Measurements from ENCODE around the gene FAM107B.

FAM107B gene

DNA sequence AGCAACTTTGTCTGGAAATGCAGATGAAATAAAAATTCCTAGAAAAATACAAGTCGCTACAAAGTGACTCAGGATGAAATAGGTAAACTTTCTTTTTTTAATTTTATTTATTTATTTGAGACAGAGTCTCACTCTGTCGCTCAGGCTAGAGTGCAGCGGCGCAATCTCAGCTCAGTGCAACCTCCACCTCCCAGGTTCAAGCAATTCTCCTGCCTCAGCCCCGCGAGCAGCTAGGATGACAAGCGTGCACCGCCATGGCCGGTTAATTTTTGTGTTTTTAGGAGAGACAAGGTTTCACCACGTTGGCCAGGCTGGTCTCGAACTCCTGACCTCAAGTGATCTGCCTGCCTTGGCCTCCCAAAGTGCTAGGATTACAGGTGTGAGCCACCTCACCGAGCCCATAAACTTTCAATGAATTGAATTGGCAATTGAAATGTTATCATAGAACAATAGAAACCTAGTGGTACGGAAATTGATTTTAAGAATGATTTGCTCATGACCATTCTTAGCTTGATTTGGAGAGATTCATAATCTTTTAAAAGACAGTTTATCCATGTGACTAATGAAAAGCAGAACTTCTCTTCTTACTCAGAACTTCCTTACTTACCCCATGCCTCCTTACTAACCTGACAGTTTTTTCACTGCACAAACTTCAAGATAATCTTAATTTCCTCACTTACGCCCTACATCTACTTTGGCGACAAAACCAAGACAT is 161.7 kb downstream of the FAM107B start:
- TF ChIP-seq FOXP2 (optimal IDR thresholded peaks at IDR 0.05; ENCODE audit: borderline replicate concordance, extremely low read depth, extremely low read length, insufficient read depth): no peak
- TF ChIP-seq, protein P1, sequence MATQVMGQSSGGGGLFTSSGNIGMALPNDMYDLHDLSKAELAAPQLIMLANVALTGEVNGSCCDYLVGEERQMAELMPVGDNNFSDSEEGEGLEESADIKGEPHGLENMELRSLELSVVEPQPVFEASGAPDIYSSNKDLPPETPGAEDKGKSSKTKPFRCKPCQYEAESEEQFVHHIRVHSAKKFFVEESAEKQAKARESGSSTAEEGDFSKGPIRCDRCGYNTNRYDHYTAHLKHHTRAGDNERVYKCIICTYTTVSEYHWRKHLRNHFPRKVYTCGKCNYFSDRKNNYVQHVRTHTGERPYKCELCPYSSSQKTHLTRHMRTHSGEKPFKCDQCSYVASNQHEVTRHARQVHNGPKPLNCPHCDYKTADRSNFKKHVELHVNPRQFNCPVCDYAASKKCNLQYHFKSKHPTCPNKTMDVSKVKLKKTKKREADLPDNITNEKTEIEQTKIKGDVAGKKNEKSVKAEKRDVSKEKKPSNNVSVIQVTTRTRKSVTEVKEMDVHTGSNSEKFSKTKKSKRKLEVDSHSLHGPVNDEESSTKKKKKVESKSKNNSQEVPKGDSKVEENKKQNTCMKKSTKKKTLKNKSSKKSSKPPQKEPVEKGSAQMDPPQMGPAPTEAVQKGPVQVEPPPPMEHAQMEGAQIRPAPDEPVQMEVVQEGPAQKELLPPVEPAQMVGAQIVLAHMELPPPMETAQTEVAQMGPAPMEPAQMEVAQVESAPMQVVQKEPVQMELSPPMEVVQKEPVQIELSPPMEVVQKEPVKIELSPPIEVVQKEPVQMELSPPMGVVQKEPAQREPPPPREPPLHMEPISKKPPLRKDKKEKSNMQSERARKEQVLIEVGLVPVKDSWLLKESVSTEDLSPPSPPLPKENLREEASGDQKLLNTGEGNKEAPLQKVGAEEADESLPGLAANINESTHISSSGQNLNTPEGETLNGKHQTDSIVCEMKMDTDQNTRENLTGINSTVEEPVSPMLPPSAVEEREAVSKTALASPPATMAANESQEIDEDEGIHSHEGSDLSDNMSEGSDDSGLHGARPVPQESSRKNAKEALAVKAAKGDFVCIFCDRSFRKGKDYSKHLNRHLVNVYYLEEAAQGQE (IDR thresholded peaks at IDR 0.05; ENCODE audit: insufficient read depth in 1 of 2, low read depth in 2 of 2, low read length in 2 of 2): no peak
- no peak for TF ChIP-seq TAF1 (IDR thresholded peaks at IDR 0.05; ENCODE audit: borderline replicate concordance, insufficient read depth, low read length)
- TF ChIP-seq POLR2AphosphoS5 (IDR thresholded peaks at IDR 0.05; ENCODE audit: low read depth, low read length): no peak
- no peak for TF ChIP-seq SIN3A (IDR thresholded peaks at IDR 0.05; ENCODE audit: borderline replicate concordance, insufficient read depth, low read length)

DNA sequence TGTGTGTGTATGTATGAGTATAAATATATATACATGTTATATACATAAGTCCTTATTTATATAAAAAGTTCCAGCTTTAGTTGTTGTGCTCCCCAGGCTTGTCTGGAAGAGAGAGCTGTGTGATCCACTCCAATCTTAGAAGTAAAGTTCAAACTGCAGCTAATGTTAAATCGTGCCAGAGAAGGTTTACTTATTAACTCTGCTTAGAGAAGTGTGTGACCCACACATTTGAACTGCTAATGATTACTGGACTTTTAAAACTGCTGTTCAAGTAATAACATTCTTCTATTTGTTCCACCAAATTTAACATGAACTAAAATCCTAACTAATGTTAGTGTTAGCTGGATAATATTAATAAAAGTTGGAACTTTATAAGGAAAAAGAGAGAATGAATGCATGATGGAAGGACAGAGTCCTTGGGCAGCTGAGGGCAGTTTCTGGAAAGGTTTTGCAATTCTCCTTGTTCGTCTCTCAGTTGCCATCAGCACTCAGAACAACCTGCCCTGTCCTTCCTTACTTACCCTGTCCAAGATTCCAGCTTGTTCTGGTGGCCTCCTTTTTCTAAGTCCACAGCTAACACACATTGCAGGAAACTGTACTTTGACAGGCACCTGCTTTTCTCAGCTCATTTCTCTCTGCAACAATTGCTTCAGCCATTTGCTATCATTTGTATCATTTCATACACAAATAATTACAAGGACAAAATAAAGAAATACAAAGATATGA is 162.6 kb downstream of the FAM107B start:
- no peak for TF ChIP-seq POLR2AphosphoS5 (IDR thresholded peaks at IDR 0.05; ENCODE audit: low read depth, low read length)
- no peak for TF ChIP-seq TAF1 (IDR thresholded peaks at IDR 0.05; ENCODE audit: borderline replicate concordance, insufficient read depth, low read length)
- TF ChIP-seq SIN3A (IDR thresholded peaks at IDR 0.05; ENCODE audit: borderline replicate concordance, insufficient read depth, low read length): no peak
- TF ChIP-seq FOXP2 (optimal IDR thresholded peaks at IDR 0.05; ENCODE audit: borderline replicate concordance, extremely low read depth, extremely low read length, insufficient read depth): no peak
- TF ChIP-seq, protein P1 (IDR thresholded peaks at IDR 0.05; ENCODE audit: insufficient read depth in 1 of 2, low read depth in 2 of 2, low read length in 2 of 2): no peak

DNA sequence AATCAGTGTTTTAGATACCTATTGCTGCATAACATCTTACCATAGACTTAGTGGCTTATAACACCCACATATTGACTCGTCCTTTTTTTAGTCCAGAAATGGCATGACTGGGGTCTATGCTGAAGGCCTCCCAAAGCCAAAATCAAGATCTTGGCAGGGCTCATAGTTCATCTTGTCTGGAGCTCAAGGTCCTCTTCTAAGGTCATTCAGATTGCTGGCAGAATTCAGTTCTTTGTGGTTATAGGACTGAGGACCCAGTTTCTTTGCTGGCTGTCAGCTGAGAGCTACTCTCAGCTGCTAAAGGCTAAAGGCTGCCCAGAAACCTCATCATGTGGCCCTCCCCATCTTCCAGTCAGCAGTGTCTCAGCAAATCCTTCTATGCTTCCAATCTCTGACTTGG is 165.5 kb downstream of the FAM107B start:
- TF ChIP-seq POLR2AphosphoS5 (IDR thresholded peaks at IDR 0.05; ENCODE audit: low read depth, low read length) (no peak), FOXP2 (optimal IDR thresholded peaks at IDR 0.05; ENCODE audit: borderline replicate concordance, extremely low read depth, extremely low read length, insufficient read depth) (no peak), SIN3A (IDR thresholded peaks at IDR 0.05; ENCODE audit: borderline replicate concordance, insufficient read depth, low read length) (no peak), TAF1 (IDR thresholded peaks at IDR 0.05; ENCODE audit: borderline replicate concordance, insufficient read depth, low read length) (no peak)
- TF ChIP-seq, protein P1 (IDR thresholded peaks at IDR 0.05; ENCODE audit: insufficient read depth in 1 of 2, low read depth in 2 of 2, low read length in 2 of 2): no peak

DNA sequence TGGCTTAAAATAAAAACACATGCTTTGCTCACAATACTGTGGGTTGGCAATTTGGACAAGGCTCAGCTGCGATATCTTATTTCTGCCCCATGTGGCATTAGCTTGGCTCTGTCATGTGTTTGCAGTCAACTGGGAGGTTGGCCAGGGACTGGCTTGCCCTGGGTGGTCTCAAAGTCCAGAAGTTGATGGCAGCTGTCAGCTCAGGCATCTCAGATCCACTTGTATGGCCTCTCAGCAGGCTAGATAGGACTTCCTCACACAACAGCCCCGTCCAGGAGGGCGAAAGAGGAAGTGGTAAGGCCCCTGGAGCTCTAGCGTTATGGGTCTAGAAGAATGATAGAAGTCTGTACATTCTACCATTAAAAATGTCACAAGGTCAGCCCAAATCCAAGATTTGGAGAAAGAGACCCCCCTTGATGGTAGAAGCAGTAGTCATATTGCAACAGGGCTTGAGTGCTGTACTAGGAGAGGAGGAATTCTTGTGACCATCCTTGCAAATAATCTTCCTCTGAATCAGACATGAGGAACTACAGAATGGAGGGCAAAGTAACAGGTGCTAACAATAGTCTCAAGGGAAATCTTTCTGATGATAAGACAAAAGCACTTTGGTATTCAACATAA is 166.2 kb downstream of the FAM107B start:
- TF ChIP-seq TAF1 (IDR thresholded peaks at IDR 0.05; ENCODE audit: borderline replicate concordance, insufficient read depth, low read length) (no peak), FOXP2 (optimal IDR thresholded peaks at IDR 0.05; ENCODE audit: borderline replicate concordance, extremely low read depth, extremely low read length, insufficient read depth) (no peak), SIN3A (IDR thresholded peaks at IDR 0.05; ENCODE audit: borderline replicate concordance, insufficient read depth, low read length) (no peak), POLR2AphosphoS5 (IDR thresholded peaks at IDR 0.05; ENCODE audit: low read depth, low read length) (no peak)
- TF ChIP-seq, protein P1 (IDR thresholded peaks at IDR 0.05; ENCODE audit: insufficient read depth in 1 of 2, low read depth in 2 of 2, low read length in 2 of 2): no peak

Data from PFSK-1 (cell line).